SK-N-SH (cell line): Measurements from ENCODE around the gene LIME1.

Experiments used
- CHD2 ChIP-seq: fragments of 150-350 bp; IDR thresholded peaks from 2 replicates; pipeline ENCODE4 v1.6.1; 2018; ENCODE audit warnings: low read length; ENCODE audit not compliant: partially characterized antibody
- FOXM1 ChIP-seq: IDR thresholded peaks from 2 replicates; pipeline ENCODE4 v1.4.0; 2012; ENCODE audit warnings: low read depth, mild to moderate bottlenecking
- JUND ChIP-seq: IDR thresholded peaks from 2 replicates; pipeline ENCODE4 v1.4.0; 2012
- MXI1 ChIP-seq: IDR thresholded peaks from 2 replicates; pipeline ENCODE4 v1.6.1; 2012; ENCODE audit warnings: mild to moderate bottlenecking, low read depth, low read length, improper control_type of control experiment
- RAD21 ChIP-seq: IDR thresholded peaks from 2 replicates; pipeline ENCODE4 v1.6.1; 2012; ENCODE audit warnings: mild to moderate bottlenecking, low read length
- TAF1 ChIP-seq: IDR thresholded peaks from 2 replicates; pipeline ENCODE4 v1.6.1; 2012; ENCODE audit warnings: low read depth, mild to moderate bottlenecking, low read length, moderate library complexity, borderline replicate concordance
- TCF12 ChIP-seq: IDR thresholded peaks from 2 replicates; pipeline ENCODE4 v1.4.0; 2012
- TF ChIP-seq, protein P1 (sequence below): fragments of 200-600 bp; sonication (generic); IDR thresholded peaks from 2 replicates; pipeline ENCODE4 v1.6.1; 2017; ENCODE audit warnings: antibody characterized with exemption, mild to moderate bottlenecking, moderate library complexity
- TF ChIP-seq, protein P2 (sequence below): IDR thresholded peaks from 2 replicates; pipeline ENCODE4 v1.4.0; 2012; ENCODE audit warnings: low read depth, borderline replicate concordance

DNA sequence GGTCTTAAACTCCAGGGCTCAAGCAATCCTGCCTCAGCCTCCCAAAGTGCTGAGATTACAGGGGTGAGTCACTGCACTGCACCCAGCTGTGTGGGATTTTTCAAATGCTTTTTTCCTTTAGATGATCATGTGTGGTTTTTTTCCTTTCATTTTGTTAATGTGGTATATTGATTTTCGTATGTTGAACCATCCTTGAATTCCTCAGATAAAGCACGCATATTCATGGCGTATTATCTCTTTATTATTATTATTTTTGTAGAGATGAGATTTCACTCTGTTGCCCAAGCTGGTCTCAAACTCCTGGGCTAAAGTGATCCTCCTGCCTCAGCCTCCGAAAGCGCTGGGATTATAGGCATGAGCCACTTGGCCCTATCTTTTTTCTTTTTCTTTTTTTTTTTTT lies 21.6 kb upstream of the LIME1 start:
- no peak for TF ChIP-seq TAF1
- TF ChIP-seq FOXM1: no peak
- TF ChIP-seq RAD21: no peak
- TF ChIP-seq, protein P1, sequence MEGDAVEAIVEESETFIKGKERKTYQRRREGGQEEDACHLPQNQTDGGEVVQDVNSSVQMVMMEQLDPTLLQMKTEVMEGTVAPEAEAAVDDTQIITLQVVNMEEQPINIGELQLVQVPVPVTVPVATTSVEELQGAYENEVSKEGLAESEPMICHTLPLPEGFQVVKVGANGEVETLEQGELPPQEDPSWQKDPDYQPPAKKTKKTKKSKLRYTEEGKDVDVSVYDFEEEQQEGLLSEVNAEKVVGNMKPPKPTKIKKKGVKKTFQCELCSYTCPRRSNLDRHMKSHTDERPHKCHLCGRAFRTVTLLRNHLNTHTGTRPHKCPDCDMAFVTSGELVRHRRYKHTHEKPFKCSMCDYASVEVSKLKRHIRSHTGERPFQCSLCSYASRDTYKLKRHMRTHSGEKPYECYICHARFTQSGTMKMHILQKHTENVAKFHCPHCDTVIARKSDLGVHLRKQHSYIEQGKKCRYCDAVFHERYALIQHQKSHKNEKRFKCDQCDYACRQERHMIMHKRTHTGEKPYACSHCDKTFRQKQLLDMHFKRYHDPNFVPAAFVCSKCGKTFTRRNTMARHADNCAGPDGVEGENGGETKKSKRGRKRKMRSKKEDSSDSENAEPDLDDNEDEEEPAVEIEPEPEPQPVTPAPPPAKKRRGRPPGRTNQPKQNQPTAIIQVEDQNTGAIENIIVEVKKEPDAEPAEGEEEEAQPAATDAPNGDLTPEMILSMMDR: no peak
- TF ChIP-seq, protein P2, sequence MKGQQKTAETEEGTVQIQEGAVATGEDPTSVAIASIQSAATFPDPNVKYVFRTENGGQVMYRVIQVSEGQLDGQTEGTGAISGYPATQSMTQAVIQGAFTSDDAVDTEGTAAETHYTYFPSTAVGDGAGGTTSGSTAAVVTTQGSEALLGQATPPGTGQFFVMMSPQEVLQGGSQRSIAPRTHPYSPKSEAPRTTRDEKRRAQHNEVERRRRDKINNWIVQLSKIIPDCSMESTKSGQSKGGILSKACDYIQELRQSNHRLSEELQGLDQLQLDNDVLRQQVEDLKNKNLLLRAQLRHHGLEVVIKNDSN: no peak
- TF ChIP-seq CHD2: no peak
- no peak for TF ChIP-seq JUND
- no peak for TF ChIP-seq TCF12
- no peak for TF ChIP-seq MXI1
